GM18502 (cell line): ENCODE results near the gene CFAP99.

Source experiments
- ATAC-seq: cut with Tn5 transposase; IDR thresholded peaks from one replicate; pipeline ENCODE4 v1.9.1; 2021; ENCODE audit warnings: mild to moderate bottlenecking; ENCODE audit not compliant: unreplicated experiment, poor library complexity

The CFAP99 gene

GRCh38 chr4:2497324-2497723, 78.6 kb downstream of the CFAP99 start:
- ATAC-seq: no peak

GRCh38 chr4:2497931-2498330, 79.2 kb downstream of the CFAP99 start:
- ATAC-seq: peak; percentile 96

DNA sequence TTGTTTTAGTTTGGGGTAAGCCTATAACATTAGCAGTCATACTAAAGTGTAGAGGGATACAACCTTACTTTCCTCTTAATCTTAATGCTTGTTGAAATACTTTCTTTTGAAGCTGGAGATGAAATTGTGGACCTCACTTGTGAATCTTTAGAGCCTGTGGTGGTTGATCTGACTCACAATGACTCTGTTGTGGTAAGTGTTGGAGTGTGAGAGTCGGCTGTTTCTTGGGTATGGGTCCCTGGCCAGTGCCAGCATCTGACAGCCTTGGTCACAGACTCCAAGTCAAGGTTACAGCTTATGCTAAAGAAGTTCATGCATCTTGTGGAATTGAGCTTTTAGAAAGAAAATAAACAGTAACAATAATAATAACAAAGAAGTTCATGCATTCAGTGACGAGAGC, 81.8 kb downstream of the CFAP99 start:
- no peak for ATAC-seq

GRCh38 chr4:2501034-2501594, 82.4 kb downstream of the CFAP99 start:
- ATAC-seq: no peak

DNA sequence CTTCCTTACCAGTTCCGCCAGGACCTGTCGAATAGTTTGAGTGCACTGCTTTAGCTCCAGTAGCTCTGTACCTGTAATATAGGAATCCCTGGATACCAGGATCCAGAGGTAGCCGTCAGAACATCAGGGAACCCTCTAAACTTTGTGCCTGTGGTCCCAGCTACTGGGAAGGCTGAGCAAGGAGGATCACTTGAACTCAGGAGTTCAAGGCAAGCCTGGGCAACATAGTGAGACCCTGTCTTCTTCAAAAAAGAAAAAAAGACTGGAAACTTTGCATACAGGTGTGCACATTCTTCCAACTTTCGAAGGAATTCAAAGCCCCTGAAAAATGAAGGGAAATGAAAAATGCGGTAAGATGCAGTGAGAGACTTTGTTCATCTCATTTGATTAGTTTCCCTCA, 85.1 kb downstream of the CFAP99 start:
- no peak for ATAC-seq

- no peak for ATAC-seq
Measured at GRCh38 chr4:2507259-2507658, 88.5 kb downstream of the CFAP99 start.

- no peak for ATAC-seq
Measured at GRCh38 chr4:2507855-2508254, 89.1 kb downstream of the CFAP99 start.

- ATAC-seq: no peak
Measured at GRCh38 chr4:2510351-2511259, 91.8 kb downstream of the CFAP99 start.

DNA sequence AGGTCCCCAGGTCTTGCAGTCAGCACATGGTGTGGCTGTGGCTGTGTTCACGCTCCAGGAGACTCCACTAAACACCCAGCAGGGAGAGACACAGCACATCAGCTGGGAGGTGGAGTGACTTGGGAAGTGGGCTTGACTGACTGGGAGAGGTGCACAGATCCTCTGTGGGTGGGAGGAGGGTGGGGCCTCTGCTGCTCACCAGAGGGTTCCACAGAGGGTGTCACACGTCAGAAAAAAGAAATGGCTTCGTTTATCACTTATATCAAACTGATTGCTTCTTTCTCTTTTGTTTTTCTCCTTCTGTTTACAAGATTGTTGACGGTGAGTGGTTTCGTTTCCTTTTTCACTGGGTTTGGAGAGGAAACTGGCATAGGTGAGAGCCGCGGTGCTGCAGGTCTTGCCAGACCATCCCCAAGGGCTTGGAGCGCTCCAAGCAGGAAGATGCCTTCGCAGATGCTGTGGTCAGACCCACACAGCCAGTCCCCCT, 92.9 kb downstream of the CFAP99 start:
- ATAC-seq: no peak
